ENCODE results near the gene KRTAP10-6.
"Not testable (repeated sequence)": the region's sequence is repeated elsewhere in the genome, so short reads cannot be mapped to it uniquely, and the experiment has no call there.

The KRTAP10-6 gene

DNA sequence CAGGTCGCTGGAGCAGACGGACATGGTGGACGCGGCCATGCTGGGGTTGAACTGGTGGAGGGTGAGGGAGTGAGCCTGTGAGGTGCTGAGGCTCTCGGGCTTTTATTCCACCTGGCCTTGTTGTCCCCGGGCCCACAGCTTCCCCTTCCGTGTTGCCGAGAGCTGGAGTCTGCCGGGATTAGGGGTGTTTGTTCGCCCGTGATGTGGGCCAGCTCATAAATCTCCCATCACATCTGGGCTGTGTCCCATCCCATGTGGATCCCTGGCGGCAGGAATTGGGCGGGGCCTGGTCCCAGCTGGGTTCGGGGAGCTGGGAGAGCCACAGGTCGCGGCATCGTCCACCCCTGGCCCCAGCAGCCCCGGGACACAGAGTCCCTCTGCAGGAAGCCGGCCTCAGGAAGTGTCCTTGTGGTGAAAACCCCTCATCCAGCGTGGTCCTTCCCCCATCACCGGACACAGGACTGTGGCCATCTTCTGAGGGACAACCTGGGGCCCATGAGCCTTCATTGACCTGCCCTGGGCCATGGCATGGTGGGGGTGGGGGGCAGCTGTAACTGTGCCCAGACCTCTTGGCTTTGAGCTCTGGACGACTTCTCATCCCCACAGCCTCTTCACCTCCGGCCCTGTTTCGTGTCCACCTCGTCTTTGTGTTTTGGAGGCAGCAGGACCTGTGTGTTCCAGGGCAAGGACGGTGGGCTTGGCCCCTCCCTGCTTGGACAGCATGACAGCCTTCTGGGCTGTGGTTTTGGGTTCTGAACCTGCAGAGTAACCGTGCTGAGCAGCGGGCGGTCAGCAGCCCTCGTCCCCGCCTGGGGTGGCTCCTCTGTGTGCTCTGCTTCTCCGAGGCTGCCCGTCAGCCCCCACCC is at the start of gene KRTAP10-6:
Gene KRTAP10-6 (minus strand): TSS at position 60 of the 866 bp plus-strand sequence. CDS start 21 bp downstream, at position 39.
- no peak for DNase-seq

DNA sequence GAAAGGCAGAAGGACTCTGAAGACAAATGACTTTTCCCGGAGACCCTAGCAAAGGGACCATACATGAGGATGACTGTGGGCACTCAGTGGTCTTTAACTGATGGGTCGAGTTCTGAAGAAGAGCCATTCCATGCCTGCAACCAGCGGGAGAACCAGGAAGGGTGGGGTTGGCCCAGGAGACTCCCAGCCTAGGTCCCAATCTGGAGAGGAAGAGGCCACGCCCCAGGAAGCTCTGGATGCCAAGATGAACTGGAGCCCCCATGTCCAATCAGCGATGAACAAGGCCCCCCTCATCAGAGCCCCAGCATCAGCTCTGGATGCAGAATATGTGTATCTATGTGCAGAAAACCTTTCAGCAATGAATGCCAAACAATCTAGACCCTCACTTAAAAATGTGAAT is 48.5 kb upstream of the KRTAP10-6 start:
- no peak for DNase-seq

- DNase-seq, result no peak
These were observed 47.0 kb upstream of the KRTAP10-6 start for GRCh38 chr21:44639331-44639655.

GRCh38 chr21:44638506-44639330 is 46.4 kb upstream of the KRTAP10-6 start:
- not testable (repeated sequence) for DNase-seq

GRCh38 chr21:44637851-44638348 is 45.6 kb upstream of the KRTAP10-6 start:
- DNase-seq, result not testable (repeated sequence)

DNA sequence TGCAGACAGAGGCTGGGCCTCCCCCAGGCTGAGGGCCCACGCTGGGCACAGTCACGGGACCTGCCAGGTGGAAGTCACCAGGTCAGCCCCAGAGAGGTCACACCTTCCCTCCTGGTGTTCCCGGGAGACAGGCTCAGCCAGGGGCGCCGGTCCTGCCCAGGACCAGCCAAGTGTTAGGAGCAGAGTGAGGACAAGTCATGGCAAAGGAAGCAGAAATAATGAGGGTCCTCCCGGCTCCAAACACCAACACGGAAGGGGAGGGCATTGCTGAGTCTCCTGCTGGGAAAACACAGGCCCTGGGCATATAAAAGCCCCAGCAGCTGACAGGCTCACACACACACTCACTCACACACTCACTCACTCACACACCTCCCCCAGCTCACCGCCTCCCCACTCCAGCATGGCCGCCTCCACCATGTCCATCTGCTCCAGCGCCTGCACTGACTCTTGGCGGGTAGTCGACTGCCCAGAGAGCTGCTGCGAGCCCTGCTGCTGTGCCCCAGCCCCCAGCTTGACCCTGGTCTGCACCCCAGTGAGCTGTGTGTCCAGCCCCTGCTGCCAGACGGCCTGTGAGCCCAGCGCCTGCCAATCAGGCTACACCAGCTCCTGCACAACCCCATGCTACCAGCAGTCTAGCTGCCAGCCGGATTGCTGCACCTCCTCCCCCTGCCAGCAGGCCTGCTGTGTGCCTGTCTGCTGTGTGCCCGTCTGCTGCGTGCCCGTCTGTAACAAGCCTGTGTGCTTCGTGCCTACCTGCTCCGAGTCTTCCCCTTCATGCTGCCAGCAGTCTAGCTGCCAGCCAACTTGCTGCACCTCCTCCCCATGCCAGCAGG is 44.9 kb upstream of the KRTAP10-6 start, which contains the start of gene KRTAP10-10:
Gene KRTAP10-10 (plus strand): TSS at position 339 of the 833 bp plus-strand sequence. CDS start 62 bp downstream, at position 401.
- DNase-seq, result no peak

DNA sequence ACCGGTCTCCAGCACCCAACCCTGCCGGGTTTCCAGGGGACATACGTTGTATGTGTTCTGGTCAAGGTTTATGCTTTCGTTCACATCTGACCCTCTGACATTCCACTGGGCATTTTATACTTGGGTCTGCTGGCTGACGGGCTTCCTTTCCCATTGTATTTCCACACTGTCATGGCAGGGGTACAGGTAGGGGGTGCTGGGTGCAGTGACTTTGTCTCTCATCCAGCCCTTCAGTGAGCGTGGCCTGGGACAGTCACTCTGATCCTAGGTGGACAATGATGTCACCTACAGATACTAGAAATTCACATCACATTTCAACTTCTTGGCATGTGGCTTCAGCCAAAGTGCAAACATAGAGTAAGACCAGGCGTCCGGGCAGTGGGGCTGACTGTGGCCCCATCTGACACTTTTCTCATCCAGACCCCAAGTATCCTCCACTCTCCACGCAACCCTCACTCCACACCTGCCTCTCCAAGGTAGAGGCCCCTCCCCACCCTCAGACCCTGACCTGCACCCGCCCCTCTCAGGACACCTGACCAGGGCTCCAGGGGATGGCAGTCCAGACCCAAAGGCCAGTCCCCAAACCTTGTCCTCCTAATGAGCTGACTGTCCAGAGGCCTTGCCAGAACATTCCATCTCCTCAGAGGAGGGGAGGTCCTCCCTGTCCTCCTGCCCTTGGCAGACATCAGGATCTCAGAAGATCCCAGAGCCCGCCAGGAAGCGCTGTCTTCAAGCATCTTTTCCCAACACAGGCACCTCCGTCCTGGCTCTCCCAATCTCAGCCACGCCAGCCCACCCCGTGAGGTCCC is 44.1 kb upstream of the KRTAP10-6 start:
- DNase-seq, result no peak

DNA sequence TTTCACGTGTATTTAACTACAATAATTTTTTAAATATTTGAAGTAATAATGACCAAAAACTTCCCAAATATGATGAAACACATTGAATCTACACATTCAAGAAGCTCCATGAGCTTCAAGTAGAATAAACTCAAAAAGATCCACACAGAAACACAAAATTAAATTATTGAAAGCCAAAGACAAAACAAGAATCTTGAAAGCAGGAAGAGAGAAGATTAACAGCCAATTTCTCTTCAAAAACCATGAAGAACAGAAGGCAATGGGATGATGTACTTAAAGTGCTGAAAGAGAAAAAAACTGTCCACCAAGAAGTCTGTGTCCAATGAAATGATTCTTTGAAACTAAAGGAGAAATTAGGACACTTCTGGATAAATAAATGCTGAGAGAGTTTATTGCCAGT is 39.8 kb upstream of the KRTAP10-6 start:
- no peak for DNase-seq

DNA sequence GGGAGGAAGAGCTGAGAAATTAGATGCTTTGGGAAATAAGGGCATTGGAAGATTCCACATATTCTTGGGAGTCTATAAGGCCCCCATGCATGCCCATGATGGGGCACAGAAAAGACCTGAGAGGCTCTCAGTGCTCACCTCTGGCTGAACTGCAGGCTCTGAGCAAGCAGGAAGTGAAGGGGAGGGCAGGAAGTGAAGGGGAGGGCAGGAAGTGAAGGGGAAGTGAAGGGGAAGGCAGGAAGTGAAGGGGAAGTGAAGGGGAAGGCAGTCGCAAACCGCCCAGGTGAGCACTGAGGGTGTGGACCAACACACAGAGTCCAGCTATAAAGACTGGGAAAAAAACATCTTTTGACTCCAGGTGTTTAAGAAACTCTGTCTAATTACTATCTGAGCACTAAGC is 38.1 kb upstream of the KRTAP10-6 start:
- no peak for DNase-seq

DNA sequence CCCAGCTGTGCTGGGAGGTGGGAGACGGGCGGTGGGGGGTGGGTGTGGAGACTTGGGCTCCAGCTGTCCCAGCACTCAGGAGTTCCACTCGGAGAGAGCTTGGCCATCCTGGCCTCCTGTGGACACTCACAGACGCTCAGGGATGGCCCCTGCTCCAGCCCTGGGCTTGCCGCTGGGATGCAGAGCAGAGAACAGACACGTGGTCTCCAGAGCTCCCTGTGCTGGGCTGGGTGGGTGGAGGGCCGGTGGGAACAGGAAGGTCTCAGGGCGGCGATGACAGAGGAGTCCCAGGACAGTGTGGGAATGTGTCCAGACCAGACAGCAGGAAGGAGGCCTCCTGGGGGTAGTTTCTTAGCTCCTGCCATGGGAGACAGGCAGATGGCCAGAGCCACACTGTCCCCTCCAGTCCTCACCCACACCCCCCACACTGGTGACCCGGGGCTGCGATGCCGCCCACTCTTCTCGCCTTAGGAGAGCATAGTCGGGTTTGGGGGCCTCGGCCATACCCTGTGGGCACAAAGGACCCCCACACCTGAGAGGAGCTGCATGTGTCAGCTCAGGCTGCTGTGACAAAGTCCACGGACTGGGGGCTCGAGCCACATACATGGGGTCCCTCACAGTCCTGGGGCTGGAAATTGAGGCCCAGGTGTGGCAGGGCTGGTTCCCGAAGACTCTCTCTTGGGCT is 36.5 kb upstream of the KRTAP10-6 start:
- DNase-seq, result no peak

GRCh38 chr21:44627831-44628233 is 35.5 kb upstream of the KRTAP10-6 start:
- not testable (repeated sequence) for DNase-seq

DNA sequence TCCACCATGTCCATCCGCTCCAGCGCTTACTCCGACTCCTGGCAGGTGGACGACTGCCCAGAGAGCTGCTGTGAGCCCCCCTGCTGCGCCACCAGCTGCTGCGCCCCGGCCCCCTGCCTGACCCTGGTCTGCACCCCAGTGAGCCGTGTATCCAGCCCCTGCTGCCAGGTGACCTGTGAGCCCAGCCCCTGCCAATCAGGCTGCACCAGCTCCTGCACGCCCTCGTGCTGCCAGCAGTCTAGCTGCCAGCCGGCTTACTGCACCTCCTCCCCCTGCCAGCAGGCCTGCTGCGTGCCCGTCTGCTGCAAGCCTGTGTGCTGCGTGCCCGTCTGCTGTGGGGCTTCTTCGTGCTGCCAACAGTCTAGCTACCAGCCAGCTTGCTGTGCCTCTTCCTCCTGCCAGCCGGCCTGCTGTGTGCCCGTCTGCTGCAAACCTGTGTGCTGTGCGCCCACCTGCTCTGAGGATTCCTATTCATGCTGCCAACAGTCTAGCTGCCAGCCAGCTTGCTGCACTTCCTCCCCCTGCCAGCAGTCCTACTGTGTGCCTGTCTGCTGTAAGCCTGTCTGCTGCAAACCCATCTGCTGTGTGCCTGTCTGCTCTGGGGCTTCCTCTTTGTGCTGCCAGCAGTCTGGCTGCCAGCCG is 35.0 kb upstream of the KRTAP10-6 start:
- DNase-seq, result not testable (repeated sequence)

DNA sequence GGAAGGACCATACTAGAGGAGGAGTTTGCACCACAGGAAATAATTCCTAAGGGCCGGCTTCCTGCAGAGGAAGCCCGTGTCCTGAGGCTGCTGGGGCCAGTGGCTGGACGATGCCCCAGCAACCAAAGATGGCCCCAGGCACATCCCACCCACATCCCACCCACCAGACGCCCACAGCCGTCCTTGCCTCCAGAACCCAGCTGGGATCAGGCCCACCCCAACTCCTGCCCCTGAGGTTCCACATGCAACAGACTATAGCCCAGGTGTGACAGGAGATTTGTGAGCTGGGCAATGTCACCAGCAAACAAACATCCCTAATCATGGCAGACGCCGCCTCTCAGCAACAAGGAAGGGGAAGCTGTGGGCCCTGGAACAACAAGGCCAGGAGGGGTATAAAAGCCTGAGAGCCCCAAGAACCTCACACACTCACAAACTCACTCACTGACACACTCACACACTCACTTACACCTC is 34.4 kb upstream of the KRTAP10-6 start, which contains the start of gene KRTAP10-9:
Gene KRTAP10-9 (plus strand): TSS at position 421 of the 471 bp plus-strand sequence. CDS start 79 bp downstream, outside the sequence.
- DNase-seq, result no peak

- no peak for DNase-seq
These were observed 34.0 kb upstream of the KRTAP10-6 start for GRCh38 chr21:44626262-44626661.

GRCh38 chr21:44625756-44626155 is 33.5 kb upstream of the KRTAP10-6 start:
- no peak for DNase-seq

DNA sequence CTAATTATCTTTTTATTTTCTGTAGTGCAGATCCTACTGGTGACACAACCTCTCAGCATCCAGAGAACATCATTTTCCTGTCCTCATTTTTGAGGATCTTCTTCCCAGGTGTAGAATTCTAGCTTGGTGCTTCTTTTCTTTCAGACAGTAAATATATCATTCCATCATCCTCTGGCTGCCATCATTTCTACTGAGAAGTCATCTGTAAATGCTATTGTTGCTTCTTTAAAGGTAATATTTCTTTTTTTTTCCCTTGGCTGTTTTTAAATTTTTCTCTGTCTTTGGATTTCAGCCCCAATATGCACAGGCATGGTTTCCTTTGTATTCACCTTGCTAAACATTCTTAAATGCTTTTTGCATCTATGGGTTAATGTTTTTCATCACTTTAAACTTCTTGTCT is 31.3 kb upstream of the KRTAP10-6 start:
- DNase-seq, result no peak

DNA sequence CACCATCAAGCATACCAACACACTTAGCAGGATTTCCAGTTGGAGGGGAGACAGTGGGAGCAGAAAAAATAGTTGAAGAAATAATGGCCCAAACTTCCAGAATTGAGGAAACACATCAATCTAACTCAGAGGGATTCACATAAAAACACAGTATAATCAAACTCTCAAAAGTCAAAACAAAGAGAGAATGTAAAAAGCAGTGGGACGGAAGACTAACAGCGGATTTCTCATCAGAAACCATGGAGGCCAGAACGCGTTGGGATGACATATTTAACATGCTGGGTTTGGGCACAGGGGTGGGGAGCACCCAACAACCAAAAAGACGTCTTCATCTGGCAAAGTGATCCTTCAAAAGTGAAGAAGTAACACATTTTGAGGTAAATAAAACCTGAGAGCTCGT is 27.6 kb upstream of the KRTAP10-6 start:
- DNase-seq, result no peak

GRCh38 chr21:44618909-44619308 is 26.6 kb upstream of the KRTAP10-6 start:
- no peak for DNase-seq

DNA sequence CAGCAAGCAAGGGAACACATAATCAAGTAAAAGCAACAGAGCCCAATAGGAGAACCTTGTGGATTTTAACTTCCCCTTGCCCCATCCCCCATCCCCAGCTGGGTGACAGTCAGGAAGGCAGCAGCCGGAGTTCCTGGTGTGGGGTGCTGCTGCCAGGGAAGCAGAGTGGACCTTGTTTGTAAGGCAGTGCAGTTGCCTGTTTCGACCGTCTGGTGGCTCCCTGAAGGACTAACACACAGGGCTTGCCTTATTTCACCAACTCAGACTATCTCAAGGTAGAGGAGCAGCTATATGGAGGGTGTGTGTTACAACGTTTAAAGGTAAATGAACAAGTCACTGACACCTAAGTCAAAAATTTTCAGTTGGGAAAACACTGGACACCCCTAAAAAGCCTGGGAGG is 26.2 kb upstream of the KRTAP10-6 start:
- no peak for DNase-seq

DNA sequence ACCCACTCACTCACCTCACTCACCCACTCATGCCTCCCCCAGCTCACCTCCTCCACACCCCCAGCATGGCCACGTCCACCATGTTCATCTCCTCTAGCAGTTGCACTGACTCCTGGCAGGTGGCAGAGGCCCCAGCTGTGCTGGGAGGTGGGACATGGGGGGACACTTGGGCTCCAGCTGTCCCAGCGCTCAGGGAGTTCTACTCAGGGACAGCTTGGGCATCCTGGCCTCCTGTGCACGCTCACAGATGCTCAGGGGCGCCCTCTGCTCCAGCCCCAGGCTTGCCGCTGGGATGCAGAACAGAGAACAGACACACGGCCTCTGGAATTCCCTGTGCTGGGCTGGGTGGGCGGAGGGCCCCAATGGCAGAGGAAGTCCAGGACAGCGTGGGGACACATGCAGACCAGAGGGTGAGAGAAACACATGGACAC is 24.8 kb upstream of the KRTAP10-6 start:
- DNase-seq, result no peak
